GM04503 (cell line): Measurements from ENCODE around the gene RAD9B.
"Not testable (repeated sequence)": the region's sequence is repeated elsewhere in the genome, so short reads cannot be mapped to it uniquely, and the experiment has no call there.

Source experiments
- DNase-seq: peaks from one replicate; pipeline ENCODE4 v3.0.0-alpha.2; 2012; ENCODE audit warnings: low read depth

RAD9B gene

DNA sequence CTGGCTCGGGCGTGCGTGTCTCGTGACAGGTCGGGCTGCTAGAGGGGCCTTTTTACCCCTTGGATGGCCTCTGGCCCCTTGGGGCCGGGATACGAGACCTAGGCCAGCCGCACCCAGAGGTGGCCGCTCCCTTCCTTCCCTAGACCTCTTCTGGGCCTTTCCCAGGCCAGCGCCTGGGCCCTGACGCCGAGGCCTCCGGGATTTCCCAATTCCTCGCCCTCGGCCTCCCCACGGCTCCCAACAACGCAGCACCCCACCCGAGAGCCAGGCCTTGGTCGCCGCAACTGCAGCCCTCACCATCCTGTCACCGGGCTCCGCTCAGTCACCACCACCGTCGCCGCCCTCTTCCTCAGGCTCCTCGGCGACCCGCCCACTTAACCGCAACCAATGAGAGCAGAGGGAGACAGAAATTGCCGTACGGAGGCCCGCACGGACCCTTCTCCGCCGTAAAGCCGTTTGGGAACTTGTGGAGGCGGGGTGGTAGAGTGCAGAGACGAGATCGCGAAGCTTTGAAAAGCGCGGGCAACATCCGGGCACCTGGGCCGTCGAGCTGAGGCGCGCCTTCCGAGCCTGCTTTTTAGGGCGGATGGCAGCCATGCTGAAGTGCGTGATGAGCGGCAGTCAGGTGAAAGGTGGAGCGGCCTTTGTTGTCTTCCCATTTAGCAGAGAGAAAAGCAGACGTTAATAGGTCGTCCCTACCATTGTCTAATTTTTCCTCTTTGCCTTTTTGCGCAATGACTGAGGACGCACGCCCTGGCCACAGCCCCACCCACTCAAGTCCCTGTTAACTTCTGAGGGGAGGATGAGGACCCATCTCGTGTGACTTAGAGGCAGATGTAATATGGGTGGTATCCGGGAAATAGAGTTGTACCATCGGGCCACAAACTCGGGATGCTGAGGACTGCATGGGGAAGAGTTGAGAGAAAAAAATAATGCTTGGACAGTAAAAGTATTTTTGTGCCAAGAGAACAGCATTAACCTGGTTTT lies at the start of gene RAD9B, which contains the start of gene VPS29:
Gene RAD9B (plus strand): TSS at position 580 of the 987 bp plus-strand sequence. CDS start 7 bp downstream, at position 587.
Gene VPS29 (minus strand): TSS at position 360 of the 987 bp plus-strand sequence. CDS start 60 bp downstream, at position 300.
- peak; percentile 86 for DNase-seq

DNA sequence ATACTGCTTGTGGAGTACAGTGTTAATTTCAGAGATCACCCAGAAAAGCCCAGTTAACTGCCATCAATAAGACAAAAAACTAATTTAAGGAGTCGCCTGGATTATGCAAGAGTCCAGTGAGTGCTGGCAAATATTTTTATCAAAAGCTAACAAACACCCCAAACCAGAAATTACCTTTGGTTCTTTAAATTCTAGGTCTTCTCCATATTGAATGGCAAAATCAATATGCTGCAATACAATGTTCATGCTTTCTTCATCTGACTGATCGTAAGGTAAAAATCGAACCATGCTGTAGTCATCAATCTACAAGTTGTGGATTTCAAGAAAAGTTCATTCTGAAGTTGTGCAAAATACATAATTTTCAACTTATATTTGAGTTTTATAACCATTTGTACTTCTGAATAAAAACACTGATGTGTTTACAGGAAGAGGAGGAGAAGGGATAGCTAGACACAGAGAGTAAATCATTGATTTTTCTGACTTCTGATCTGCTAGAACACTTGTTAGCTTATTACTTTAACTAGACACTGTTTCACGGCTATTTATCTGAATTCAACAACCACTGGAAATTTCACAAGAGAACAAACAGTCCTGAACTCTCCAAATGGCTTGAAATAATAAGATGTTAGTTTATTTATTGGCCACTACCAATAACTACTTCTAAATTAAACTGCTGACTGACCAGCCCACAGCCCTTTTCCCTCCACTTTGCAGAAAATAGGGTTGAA lies 48.4 kb upstream of the RAD9B start:
- DNase-seq, result no peak

- DNase-seq, result no peak
Measured at GRCh38 chr12:110458756-110459155, 43.4 kb upstream of the RAD9B start.

DNA sequence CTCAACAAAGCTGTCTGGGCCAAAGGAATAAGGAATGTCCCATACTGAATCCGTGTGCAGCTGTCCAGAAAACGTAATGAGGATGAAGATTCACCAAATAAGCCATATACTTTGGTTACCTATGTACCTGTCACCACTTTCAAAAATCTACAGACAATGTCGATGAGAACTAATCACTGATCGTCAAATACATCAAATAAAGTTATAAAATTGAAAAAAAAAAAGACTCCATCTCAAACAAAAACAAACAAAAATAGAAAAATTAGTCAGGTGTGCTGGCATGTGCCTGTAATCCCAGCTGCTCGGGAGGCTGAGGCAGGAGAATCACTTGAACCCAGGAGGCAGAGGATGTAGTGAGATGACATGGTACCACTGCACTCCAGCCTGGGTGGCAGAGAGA lies 40.9 kb upstream of the RAD9B start:
- DNase-seq, result not testable (repeated sequence)

GRCh38 chr12:110465024-110465423 lies 37.1 kb upstream of the RAD9B start:
- no peak for DNase-seq

DNA sequence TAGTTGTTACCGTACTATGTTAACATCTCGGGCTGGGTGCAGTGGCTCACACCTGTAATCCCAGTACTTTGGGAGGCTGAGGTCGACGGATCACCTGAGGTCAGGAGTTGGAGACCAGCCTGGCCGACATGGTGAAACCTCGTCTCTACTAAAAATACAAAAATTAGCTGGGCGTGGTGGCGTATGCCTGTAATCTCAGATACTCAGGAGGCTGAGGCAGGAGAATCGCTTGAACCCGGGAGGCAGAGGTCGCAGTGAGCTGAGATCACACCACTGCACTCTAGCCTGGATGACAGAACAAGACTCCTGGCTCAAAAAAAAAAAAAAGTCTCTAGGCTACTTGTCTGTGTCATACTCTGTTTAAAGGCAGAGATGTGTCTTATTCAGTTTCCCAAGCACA lies 36.4 kb upstream of the RAD9B start:
- not testable (repeated sequence) for DNase-seq

GRCh38 chr12:110466791-110467190 lies 35.3 kb upstream of the RAD9B start:
- DNase-seq, result no peak

DNA sequence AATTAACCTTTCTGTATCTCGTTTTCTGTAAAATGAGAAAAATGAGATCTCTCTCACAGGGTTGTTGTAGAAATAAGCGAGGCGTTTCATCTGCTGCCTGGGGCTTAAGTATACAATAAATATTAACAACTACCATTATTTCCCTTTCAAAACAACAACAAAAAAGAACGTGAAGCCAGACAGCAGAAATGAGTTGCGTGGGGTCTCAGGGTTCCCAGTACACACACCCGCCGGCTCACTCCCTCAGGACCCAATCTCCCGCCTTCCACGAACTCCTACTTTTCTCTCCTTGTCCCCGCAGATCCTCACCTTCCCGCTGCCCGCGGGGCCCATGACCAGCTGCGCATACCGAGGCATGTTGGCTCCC lies 34.3 kb upstream of the RAD9B start:
- DNase-seq, result no peak

DNA sequence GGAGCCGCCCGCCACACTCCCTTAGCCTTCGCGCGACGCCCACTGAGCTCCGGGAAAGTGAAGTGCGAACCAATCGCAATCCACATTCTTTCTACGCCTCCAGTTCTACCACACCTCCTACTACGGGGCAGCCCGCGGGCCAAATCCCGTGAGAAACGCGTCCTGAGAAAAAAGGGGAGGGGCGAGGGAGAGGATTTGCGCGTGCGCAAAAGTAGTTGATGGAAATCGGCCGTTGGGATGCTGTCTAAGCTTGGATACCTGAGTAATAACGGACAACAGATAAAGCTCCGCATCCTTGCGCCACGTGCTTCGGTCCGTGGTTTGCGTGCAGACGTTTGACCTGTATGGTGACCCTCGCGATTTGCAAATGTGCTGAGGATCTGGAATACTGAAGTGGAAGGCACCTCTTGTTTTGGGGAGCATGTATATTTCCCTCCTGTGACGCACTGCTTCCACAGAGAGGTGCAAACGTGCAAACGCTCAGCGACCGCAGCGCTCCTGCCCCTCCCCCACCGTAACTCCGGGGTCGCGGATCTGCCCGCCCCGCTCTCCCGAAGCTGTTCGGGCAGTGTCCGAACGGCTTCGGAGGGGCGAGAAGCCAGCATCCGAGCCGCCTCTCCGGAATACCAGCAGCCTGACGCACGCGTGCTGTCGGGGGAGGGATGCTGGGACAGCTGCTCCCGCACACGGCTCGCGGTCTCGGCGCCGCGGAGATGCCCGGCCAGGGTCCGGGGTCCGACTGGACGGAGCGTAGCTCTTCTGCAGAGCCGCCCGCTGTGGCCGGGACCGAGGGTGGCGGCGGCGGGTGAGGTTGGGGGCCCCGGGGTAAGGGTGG lies 33.7 kb upstream of the RAD9B start, which contains the start of the genes FAM216A and GPN3:
Gene FAM216A (plus strand): TSS at position 632 of the 835 bp plus-strand sequence. CDS start 31 bp downstream, at position 663.
Gene GPN3 (minus strand): TSS at position 44 of the 835 bp plus-strand sequence. CDS start 54 bp downstream, outside the sequence.
- DNase-seq, result peak; percentile 90

DNA sequence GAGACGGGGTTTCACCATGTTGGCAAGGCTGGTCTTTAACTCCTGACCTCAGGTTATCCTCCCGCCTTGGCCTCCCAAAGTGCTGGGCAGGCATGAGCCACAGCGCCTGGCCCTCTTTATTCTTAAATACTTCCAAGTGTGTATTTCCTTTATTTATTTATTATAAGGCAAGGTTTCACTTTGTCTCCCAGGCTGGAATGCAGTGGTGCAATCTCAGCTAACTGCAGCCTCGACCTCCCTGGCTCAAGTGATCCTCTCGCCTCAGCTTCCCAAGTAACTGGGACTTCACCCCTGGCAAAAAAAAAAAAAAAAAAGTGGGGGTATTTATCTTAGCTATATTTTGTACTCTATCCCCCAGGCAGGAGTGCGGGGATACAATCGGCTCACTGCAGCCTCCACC lies 26.7 kb upstream of the RAD9B start:
- DNase-seq, result no peak

DNA sequence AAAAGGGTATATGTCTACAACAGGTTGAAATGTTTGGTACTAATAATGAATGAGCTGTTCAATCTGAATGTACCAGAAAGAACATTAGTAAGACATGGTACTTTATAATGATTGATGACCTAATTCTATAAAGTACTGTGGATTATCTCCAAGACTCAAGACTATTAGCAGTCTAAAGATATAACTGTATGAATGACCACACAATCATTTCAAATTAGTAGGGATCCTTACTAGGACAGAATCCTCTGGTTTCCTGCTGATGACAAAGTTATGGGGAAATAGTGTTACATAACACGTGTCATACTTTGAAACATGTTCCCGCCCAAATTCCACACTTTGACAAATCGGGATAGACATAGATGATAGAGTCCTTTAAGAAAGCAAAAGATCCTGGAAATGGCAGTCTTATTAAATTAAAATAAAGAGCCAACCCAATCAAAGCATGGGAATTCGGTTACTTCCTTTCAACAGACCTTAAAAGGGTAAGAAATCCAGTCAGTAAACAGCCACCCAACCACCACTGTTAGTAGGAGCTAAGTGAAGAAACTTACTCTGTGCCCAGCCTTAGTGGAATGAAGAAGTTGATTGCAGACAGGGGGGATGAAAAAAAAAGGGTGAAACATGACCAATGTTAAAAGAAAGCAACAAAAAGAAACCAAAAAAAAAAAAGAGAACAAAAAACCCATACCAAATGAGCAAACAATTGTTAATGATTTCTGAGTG lies 3.0 kb upstream of the RAD9B start:
- DNase-seq, result peak; percentile 47

- peak; percentile 19 for DNase-seq
Measured at GRCh38 chr12:110501399-110501751, 756 bp upstream of the RAD9B start.

- no peak for DNase-seq
Measured at GRCh38 chr12:110503432-110503831, 1.3 kb downstream of the RAD9B start.

DNA sequence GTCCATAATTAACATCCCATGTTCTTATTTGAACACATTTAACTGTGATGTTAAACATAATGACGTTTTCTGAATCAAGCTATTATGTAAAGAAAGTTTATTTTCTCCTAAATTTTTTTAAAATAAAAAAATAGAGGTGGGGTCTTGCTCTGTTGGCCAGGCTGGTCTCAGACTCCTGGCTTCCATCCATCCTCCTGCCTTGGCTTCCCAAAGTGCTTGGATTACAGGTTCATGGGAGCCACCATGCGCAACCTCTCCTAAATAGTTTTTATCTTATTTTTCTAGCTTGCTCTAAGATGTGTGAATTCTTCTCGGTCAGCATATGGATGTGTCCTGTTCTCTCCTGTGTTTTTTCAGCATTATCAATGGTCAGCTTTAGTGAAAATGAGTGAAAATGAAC lies 3.2 kb downstream of the RAD9B start:
- no peak for DNase-seq

DNA sequence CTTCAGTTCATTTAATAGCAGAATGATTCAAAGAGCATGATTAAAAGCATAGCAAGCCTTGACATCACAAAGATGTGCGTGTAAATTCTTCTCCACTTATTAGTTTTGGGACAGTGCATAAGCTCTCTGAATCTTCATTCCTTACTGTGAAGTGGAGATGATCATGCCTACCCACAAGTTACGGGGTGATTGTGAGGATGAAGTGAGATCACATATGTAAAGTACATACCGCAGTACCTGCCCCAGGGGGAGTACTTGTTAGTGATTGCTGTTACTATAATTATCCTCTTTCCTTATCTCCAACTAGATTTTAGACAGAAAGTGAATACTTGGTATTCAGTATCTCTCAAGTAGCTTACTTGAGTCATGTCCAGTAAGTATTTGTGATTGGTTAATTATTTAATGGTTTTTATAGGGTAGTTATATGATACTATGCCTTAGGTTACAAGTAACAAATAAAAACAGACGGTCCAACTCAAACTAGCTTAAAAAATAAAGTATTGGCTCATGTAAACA lies 6.0 kb downstream of the RAD9B start:
- DNase-seq, result no peak

- no peak for DNase-seq
Measured at GRCh38 chr12:110513842-110514241, 11.7 kb downstream of the RAD9B start.

GRCh38 chr12:110514363-110514762 lies 12.2 kb downstream of the RAD9B start:
- DNase-seq, result no peak

GRCh38 chr12:110516995-110517394 lies 14.9 kb downstream of the RAD9B start:
- DNase-seq, result no peak

GRCh38 chr12:110518014-110518413 lies 15.9 kb downstream of the RAD9B start:
- not testable (repeated sequence) for DNase-seq

DNA sequence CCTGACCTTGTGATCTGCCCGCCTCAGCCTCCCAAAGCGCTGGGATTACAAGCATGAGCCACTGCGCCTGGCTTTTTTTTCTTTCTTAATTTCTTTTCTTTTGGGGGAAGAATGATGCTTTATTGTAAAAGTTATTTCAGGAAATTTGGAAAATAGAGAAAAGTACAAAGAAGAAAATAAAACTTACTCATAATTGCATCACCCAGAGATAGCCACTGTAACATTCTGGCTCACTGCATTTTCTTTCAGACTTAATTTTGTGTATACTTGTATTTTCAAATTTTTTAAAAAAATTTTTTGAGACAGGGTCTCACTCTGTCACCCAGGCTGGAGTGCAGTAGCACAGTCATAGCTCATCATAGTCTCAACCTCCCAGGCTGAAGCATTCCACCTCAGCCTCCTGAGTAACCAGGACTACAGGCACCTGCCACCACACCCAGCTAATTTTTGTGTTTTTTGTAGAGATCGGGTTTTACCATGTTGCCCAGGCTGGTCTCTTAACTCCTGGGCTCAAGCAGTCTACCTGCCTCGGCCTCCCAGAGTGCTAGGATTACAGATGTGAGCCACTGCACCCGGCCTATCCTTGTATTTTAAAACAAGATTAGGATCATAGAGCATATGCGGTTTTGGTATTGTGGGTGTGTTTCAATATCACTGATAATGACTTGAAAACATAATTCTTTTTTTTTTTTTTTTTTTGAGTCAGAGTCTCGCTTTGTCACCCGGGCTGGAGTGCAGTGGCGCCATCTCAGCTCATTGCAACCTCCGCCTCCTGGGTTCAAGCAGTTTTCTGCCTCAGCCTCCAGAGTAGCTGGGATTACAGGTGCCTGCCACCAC lies 19.0 kb downstream of the RAD9B start:
- not testable (repeated sequence) for DNase-seq
